ENCODE data around the gene GK2. TPM values are rescaled to one million over a fixed set of nuclear protein-coding genes. Genes with fewer than 3 reads are reported as not detected.

The GK2 gene
- total RNA-seq (ENCODE audit: low replicate concordance) = not detected in 2 replicates

GRCh38 chr4:79408063-79408462, at the start of gene GK2:
Gene GK2, minus strand, starts transcription at chr4:79408228. Its CDS starts 28 bp downstream, at chr4:79408200.

Other genes starting within 250 kb of the GK2 start
- gene NAA11, start 82.2 kb downstream of the GK2 start, total RNA-seq (ENCODE audit: low replicate concordance) = not detected in 2 replicates